H9 (cell line): ENCODE data around the gene SMYD5. TPM values are rescaled to one million over a fixed set of nuclear protein-coding genes. Genes with fewer than 3 reads are reported as not detected.

Experiments
- DNase-seq: peaks from one replicate; pipeline ENCODE4 v3.0.0-alpha.2; 2017
- H2AFZ ChIP-seq: one replicate; pipeline ENCODE4 v1.6.1; 2013; ENCODE audit warnings: mild to moderate bottlenecking, low read length, control low read depth, moderate library complexity
- H2AK5ac ChIP-seq: 2 replicates; pipeline ENCODE4 v1.6.1; 2013; ENCODE audit warnings: low read length, control low read depth, mixed read lengths; ENCODE audit not compliant: insufficient read length
- H2BK120ac ChIP-seq: one replicate; pipeline ENCODE4 v1.6.1; 2013; ENCODE audit warnings: low read depth, mild to moderate bottlenecking, low read length, control low read depth, inconsistent platforms; ENCODE audit not compliant: poor library complexity, severe bottlenecking
- H2BK12ac ChIP-seq: 2 replicates; pipeline ENCODE4 v1.6.1; 2013; ENCODE audit warnings: low read length, control low read depth, mixed read lengths, low read depth; ENCODE audit not compliant: insufficient read length
- H2BK15ac ChIP-seq: 2 replicates; pipeline ENCODE4 v1.6.1; 2013; ENCODE audit warnings: low read depth, low read length, control low read depth
- H2BK20ac ChIP-seq: one replicate; pipeline ENCODE4 v1.6.1; 2013; ENCODE audit warnings: low read depth, mild to moderate bottlenecking, low read length, control low read depth, inconsistent platforms; ENCODE audit not compliant: poor library complexity, severe bottlenecking
- H2BK5ac ChIP-seq: 2 replicates; pipeline ENCODE4 v1.6.1; 2013; ENCODE audit warnings: low read length, control low read depth, mixed read lengths; ENCODE audit not compliant: insufficient read length
- H3K14ac ChIP-seq: 2 replicates; pipeline ENCODE4 v1.6.1; 2013; ENCODE audit warnings: low read length, control low read depth; ENCODE audit not compliant: insufficient read depth
- H3K18ac ChIP-seq: 2 replicates; pipeline ENCODE4 v1.6.1; 2013; ENCODE audit warnings: low read depth, mild to moderate bottlenecking, mixed read lengths, low read length, control low read depth; ENCODE audit not compliant: insufficient read length
- H3K23ac ChIP-seq: 2 replicates; pipeline ENCODE4 v1.6.1; 2013; ENCODE audit warnings: low read length, control low read depth, mixed read lengths, low read depth; ENCODE audit not compliant: insufficient read length
- H3K23me2 ChIP-seq: 2 replicates; pipeline ENCODE4 v1.6.1; 2013; ENCODE audit warnings: low read depth, mild to moderate bottlenecking, mixed read lengths, low read length, control low read depth; ENCODE audit not compliant: insufficient read length, poor library complexity, severe bottlenecking
- H3K27ac ChIP-seq: 2 replicates; pipeline ENCODE4 v1.5.1; 2013; ENCODE audit warnings: low read length, control low read depth, mixed read lengths, low read depth; ENCODE audit not compliant: insufficient read length
- H3K27me3 ChIP-seq: 2 replicates; pipeline ENCODE4 v1.6.1; 2013; ENCODE audit warnings: low read length, control low read depth, inconsistent platforms; ENCODE audit not compliant: insufficient read depth
- H3K4ac ChIP-seq: 2 replicates; pipeline ENCODE4 v1.6.1; 2013; ENCODE audit warnings: low read depth, mild to moderate bottlenecking, control low read depth, inconsistent platforms, low read length, moderate library complexity
- H3K4me1 ChIP-seq: 2 replicates; pipeline ENCODE4 v1.6.1; 2013; ENCODE audit warnings: low read length, control low read depth, inconsistent platforms; ENCODE audit not compliant: insufficient read depth
- H3K4me2 ChIP-seq: 2 replicates; pipeline ENCODE4 v1.6.1; 2013; ENCODE audit warnings: low read length, control low read depth, mixed read lengths; ENCODE audit not compliant: insufficient read length, insufficient read depth
- H3K56ac ChIP-seq: 2 replicates; pipeline ENCODE4 v1.6.1; 2013; ENCODE audit warnings: low read depth, mild to moderate bottlenecking, mixed read lengths, low read length, control low read depth; ENCODE audit not compliant: insufficient read length
- H3K79me1 ChIP-seq: 2 replicates; pipeline ENCODE4 v1.6.1; 2013; ENCODE audit warnings: low read depth, mild to moderate bottlenecking, moderate library complexity, low read length, control low read depth, inconsistent platforms; ENCODE audit not compliant: insufficient read depth, poor library complexity, severe bottlenecking
- H3K79me2 ChIP-seq: 2 replicates; pipeline ENCODE4 v1.6.1; 2013; ENCODE audit warnings: low read length, control low read depth, inconsistent platforms; ENCODE audit not compliant: insufficient read depth
- H3K9ac ChIP-seq: 2 replicates; pipeline ENCODE4 v1.6.1; 2013; ENCODE audit warnings: low read length, control low read depth, mixed read lengths; ENCODE audit not compliant: insufficient read length; ENCODE audit errors: extremely low read depth
- H3K9me3 ChIP-seq: one replicate; pipeline ENCODE4 v1.6.1; 2013; ENCODE audit warnings: low read depth, low read length, inconsistent platforms; ENCODE audit not compliant: control insufficient read depth
- H3T11ph ChIP-seq: one replicate; pipeline ENCODE4 v1.6.1; 2013; ENCODE audit warnings: mild to moderate bottlenecking, low read length, control low read depth, inconsistent platforms
- H4K20me1 ChIP-seq: one replicate; pipeline ENCODE4 v1.6.1; 2013; ENCODE audit not compliant: control insufficient read depth, insufficient read length, insufficient read depth
- H4K5ac ChIP-seq: 2 replicates; pipeline ENCODE4 v1.6.1; 2013; ENCODE audit warnings: low read depth, mild to moderate bottlenecking, mixed read lengths, low read length, control low read depth; ENCODE audit not compliant: insufficient read length
- H4K8ac ChIP-seq: replicated peaks from 2 replicates; pipeline ENCODE4 v1.6.1; 2013; ENCODE audit warnings: low read length, control low read depth, mixed read lengths, low read depth; ENCODE audit not compliant: insufficient read length
- H4K91ac ChIP-seq: 2 replicates; pipeline ENCODE4 v1.6.1; 2013; ENCODE audit warnings: low read depth, mild to moderate bottlenecking, moderate library complexity, mixed read lengths, low read length, control low read depth; ENCODE audit not compliant: insufficient read length
- H3K27ac Mint-ChIP-seq, 3 experiments: 2 replicates in 2 of 3; 3 replicates in 1 of 3; pipeline ENCODE4 v1.8.0; 2020 to 2021; ENCODE audit warnings: mixed read lengths in 3 of 3, mild to moderate bottlenecking in 1 of 3, moderate library complexity in 1 of 3
- H3K27me3 Mint-ChIP-seq: 2 replicates; pipeline ENCODE4 v1.8.0; 2021; ENCODE audit warnings: low read depth, mild to moderate bottlenecking, moderate library complexity, mixed read lengths
- H3K36me3 Mint-ChIP-seq, 3 experiments: 2 replicates in 2 of 3; 3 replicates in 1 of 3; pipeline ENCODE4 v1.8.0; 2020 to 2021; ENCODE audit warnings: low read depth in 3 of 3, mixed read lengths in 3 of 3; ENCODE audit not compliant: insufficient read depth in 1 of 3
- H3K4me1 Mint-ChIP-seq, 2 experiments: 2 replicates each; pipeline ENCODE4 v1.8.0; 2020; ENCODE audit warnings: mixed read lengths in 2 of 2
- H3K4me3 Mint-ChIP-seq, 2 experiments: 2 replicates in 1 of 2; 3 replicates in 1 of 2; pipeline ENCODE4 v1.8.0; 2020 to 2021; ENCODE audit warnings: mild to moderate bottlenecking in 2 of 2, mixed read lengths in 2 of 2, moderate library complexity in 1 of 2
- H3K9me3 Mint-ChIP-seq, 2 experiments: 2 replicates in 1 of 2; 3 replicates in 1 of 2; pipeline ENCODE4 v1.8.0; 2020; ENCODE audit warnings: mild to moderate bottlenecking in 2 of 2, mixed read lengths in 2 of 2, moderate library complexity in 1 of 2
- WGBS: extraction: QIAGEN DNeasy Blood & Tissue Kit; methylation state at CpG from one replicate; pipeline ENCODE4 v1.1.7; 2013; ENCODE audit warnings: missing lambda C conversion rate, low lambda C conversion rate, mixed read lengths; ENCODE audit not compliant: insufficient read length; ENCODE audit errors: extremely low coverage; 5-methylcytosine and 5-hydroxymethylcytosine counted together
- total RNA-seq: library from RNA; stranded (reverse); gene quantifications from 2 replicates; pipeline ENCODE4 v1.2.1, GENCODE V29; 2021
- TF ChIP-seq, protein P1 (sequence below): fragments of 200-600 bp; sonication (generic); conservative IDR thresholded peaks from 3 replicates; pipeline ENCODE4 v1.8.0; 2021; ENCODE audit warnings: antibody characterized with exemption, mild to moderate bottlenecking

SMYD5 gene
- total RNA-seq, 1 experiment from 2014 or later = 45.2 TPM

DNA sequence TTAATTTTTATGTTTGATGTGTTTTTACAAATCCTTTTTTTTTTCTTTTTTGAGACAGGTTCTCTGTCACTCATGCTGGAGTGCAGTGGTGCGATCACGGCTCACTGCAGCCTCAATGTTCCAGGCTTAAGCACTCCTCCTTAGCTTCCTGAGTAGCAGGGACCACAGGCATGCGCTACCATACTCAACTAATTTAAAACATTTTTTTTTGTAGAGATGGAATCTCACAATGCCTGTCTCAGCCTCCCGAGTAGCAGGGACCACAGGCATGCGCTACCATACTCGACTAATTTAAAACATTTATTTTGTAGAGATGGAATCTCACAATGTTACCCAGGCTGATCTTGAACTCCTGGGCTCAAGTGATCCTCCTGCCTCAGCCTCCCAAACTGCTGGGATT, 8.4 kb upstream of the SMYD5 start:
- Histone ChIP-seq H3K79me1 (no peaks in the 10 kb centered on the region), H3K4me1 (no peaks in the 10 kb centered on the region), H3K14ac (no peak overlapping the region), H3K18ac (no peak overlapping the region), H2BK12ac (no peak overlapping the region), H4K91ac (no peak overlapping the region), H4K8ac (no peak overlapping the region), H3K9ac (no peak overlapping the region), H2BK20ac (no peak overlapping the region), H3K79me2 (no peaks in the 10 kb centered on the region), H3K4ac (no peak overlapping the region), H3K23me2 (peaks cover 6% of the 10 kb centered on the region), H3T11ph (no peak overlapping the region), H3K56ac (no peak overlapping the region), H2AK5ac (no peak overlapping the region), H2BK120ac (no peak overlapping the region), H2AFZ (no peak overlapping the region), H3K4me2 (no peak overlapping the region), H3K27ac (no peak overlapping the region), H2BK15ac (no peak overlapping the region), H3K27me3 (peaks cover 13% of the 10 kb centered on the region; the same call in 1 of the 2 replicates), H2BK5ac (no peak overlapping the region), H4K5ac (no peak overlapping the region), H3K9me3 (no peaks in the 10 kb centered on the region), H4K20me1 (no peaks in the 10 kb centered on the region), H3K23ac (no peak overlapping the region)
- H3K4me1 Mint-ChIP-seq = peaks cover 10 to 15% of the 10 kb centered on the region in 2 experiments
- peaks cover 61% of the 10 kb centered on the region for H3K27me3 Mint-ChIP-seq
- H3K4me3 Mint-ChIP-seq = no peak overlapping the region
- TF ChIP-seq, protein P1, sequence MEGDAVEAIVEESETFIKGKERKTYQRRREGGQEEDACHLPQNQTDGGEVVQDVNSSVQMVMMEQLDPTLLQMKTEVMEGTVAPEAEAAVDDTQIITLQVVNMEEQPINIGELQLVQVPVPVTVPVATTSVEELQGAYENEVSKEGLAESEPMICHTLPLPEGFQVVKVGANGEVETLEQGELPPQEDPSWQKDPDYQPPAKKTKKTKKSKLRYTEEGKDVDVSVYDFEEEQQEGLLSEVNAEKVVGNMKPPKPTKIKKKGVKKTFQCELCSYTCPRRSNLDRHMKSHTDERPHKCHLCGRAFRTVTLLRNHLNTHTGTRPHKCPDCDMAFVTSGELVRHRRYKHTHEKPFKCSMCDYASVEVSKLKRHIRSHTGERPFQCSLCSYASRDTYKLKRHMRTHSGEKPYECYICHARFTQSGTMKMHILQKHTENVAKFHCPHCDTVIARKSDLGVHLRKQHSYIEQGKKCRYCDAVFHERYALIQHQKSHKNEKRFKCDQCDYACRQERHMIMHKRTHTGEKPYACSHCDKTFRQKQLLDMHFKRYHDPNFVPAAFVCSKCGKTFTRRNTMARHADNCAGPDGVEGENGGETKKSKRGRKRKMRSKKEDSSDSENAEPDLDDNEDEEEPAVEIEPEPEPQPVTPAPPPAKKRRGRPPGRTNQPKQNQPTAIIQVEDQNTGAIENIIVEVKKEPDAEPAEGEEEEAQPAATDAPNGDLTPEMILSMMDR = no peak
- no peak overlapping the region for H3K27ac Mint-ChIP-seq
- H3K9me3 Mint-ChIP-seq = peaks cover 8% of the 10 kb centered on the region in 2 experiments; a peak in 3 of 5 replicates
- WGBS = no CpG with 5 or more reads among the region's 6 CpGs
- peaks cover 0 to 4% (median 0%) of the 10 kb centered on the region in 3 experiments; a peak in 1 of 7 replicates for H3K36me3 Mint-ChIP-seq
- DNase-seq = no peak
